ENCODE measurements around the gene ATXN7L1. TPM values are rescaled to one million over a fixed set of nuclear protein-coding genes. Genes with fewer than 3 reads are reported as not detected.

ATXN7L1 gene
- total RNA-seq, 6 experiments from 2014 or later: 7.1 to 15.7 (median 11.0) TPM

DNA sequence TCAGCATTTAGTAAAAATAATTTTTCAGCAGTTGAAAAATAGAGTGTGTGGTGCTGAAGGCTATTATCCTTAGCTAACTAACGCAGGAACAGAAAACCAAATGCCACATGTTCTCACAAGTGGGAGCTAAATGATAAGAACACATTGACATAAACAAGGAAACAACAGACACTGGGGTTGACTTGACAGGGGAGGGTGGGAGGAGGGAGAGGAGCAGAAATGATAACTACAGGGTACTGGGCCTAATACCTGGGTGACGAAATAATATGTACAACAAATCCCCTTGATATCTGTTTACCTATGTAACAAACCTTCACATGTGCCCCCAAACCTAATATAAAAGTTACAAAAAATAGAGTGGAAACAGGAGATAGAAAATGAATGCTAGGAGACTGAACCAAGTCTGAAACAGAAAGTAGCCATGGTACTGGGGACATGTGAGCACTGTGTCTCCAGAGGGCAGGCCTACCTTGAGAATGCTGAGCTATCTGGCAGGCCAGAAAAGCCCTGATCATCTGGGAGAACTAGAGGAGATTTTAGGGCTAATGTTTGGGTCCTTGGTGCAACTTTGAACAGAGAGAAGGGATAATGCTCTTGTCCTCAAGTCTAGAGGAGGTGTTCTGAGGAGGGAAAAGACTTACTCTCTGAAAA, 290.4 kb downstream of the ATXN7L1 start:
- Histone ChIP-seq H3K9me3 (no peaks in the 10 kb centered on the region), H3K27me3 (no peaks in the 10 kb centered on the region), H3K27ac (no peak overlapping the region), H3K4me1 (peaks cover 0 to 7% (median 0%) of the 10 kb centered on the region in 4 donors), H3K4me3 (no peak overlapping the region), H3K36me3 (no peaks in the 10 kb centered on the region)
- WGBS (ENCODE audit: insufficient coverage, low coverage, low lambda C conversion rate, missing lambda C conversion rate): 97% methylated on average over 2 of the region's 2 CpGs
- DNase-seq (no peak), ATAC-seq (no peak)
- intact Hi-C loops (cut with DNase I): no loop called here
- TF ChIP-seq, protein P1, sequence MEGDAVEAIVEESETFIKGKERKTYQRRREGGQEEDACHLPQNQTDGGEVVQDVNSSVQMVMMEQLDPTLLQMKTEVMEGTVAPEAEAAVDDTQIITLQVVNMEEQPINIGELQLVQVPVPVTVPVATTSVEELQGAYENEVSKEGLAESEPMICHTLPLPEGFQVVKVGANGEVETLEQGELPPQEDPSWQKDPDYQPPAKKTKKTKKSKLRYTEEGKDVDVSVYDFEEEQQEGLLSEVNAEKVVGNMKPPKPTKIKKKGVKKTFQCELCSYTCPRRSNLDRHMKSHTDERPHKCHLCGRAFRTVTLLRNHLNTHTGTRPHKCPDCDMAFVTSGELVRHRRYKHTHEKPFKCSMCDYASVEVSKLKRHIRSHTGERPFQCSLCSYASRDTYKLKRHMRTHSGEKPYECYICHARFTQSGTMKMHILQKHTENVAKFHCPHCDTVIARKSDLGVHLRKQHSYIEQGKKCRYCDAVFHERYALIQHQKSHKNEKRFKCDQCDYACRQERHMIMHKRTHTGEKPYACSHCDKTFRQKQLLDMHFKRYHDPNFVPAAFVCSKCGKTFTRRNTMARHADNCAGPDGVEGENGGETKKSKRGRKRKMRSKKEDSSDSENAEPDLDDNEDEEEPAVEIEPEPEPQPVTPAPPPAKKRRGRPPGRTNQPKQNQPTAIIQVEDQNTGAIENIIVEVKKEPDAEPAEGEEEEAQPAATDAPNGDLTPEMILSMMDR (IDR thresholded peaks at IDR 0.05): no peak
- no peak for TF ChIP-seq POLR2A (IDR thresholded peaks at IDR 0.05)

DNA sequence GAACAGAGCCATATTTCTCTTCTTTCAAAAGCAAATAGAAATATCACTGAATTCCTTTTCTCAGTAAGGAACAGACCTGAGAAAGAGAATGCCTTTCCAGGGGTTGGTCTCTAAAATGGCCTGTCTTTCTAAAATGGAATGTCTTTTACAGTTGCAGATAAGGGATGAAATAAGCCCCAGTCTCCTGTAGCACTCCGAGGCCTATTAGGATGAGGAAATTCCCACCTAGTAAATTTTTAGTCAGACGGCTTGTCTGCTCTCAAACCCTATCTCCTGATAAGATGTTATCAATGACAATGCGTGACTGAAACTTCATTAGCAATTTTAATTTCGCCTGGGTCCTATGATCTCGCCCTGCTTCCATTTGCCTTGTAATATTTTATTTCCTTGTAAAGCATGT, 292.2 kb downstream of the ATXN7L1 start:
- Histone ChIP-seq H3K4me3 (no peak overlapping the region), H3K27ac (no peak overlapping the region), H3K36me3 (no peaks in the 10 kb centered on the region), H3K4me1 (peaks cover 0 to 7% (median 0%) of the 10 kb centered on the region in 4 donors), H3K9me3 (no peaks in the 10 kb centered on the region), H3K27me3 (no peaks in the 10 kb centered on the region)
- ATAC-seq (no peak), DNase-seq (no peak)
- intact Hi-C loops (cut with DNase I): no loop called here
- WGBS (ENCODE audit: insufficient coverage, low coverage, low lambda C conversion rate, missing lambda C conversion rate): 85% methylated on average over 5 of the region's 5 CpGs
- TF ChIP-seq, protein P1 (IDR thresholded peaks at IDR 0.05): no peak

DNA sequence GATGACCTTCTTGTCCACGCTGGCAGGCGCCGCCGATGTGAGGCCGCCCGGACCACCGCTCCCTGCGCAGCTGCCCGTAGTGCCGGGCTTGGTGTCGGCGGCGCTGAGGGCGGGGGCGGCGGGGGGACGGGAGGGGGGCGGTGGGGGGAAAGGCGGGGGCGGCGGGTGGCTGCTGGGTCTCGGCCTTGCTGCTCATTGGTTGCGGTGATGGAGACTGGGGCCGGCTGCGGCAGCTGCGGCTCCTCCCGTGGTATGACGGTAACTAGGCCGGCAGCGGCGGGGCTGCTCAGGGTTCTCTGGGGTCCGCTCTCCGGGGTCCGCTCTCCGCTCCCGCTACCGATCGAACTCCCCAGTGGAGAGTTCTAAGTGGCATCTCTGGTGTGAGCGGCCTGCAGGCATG, 293.3 kb downstream of the ATXN7L1 start:
- Histone ChIP-seq H3K4me3 (no peak overlapping the region), H3K27ac (no peak overlapping the region), H3K36me3 (no peaks in the 10 kb centered on the region), H3K27me3 (no peaks in the 10 kb centered on the region), H3K9me3 (no peaks in the 10 kb centered on the region), H3K4me1 (peaks cover 0 to 7% (median 0%) of the 10 kb centered on the region in 4 donors)
- DNase-seq (no peak), ATAC-seq (no peak)
- 67% methylated on average over 3 of the region's 39 CpGs for WGBS (ENCODE audit: insufficient coverage, low coverage, low lambda C conversion rate, missing lambda C conversion rate)
- TF ChIP-seq, protein P1 (IDR thresholded peaks at IDR 0.05): no peak
- no peak for TF ChIP-seq POLR2A (IDR thresholded peaks at IDR 0.05)
- intact Hi-C loops (cut with DNase I): no loop called here

DNA sequence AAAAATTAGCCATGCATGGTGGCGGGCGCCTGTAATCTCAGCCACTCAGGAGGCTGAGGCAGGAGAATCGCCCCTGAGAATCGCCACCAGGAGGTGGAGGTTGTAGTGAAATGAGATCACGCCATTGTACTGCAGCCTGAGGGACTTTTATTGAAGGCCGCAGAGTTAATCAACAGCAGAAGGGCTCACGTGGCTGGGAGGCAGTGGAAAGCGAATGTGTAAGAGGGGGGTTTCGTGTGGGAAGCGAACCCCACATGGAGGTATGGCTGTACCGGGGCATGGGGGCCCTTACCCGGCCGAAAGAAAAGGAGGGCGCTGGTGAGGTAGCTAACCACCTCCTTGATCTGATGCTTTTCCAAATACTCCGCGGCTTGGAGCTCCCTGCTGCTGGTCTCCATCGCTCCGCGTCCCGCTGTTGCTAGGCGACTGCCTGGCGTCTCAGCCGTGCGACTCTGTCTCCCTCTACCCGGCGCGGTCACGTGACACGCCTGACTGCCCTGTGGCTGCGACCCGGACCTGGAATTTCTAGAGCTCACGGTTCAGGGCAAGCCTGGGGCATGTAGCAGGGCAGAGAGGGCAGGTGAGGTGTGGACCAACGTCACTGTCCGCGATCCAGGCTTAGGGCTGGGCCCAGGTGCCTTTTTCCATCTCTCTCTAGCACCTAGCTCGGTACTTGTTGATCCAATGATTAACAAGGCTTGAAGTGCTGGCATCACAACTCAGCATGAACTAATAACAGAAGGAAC, 295.2 kb downstream of the ATXN7L1 start, which contains the start of gene EFCAB10:
Gene EFCAB10, minus strand, starts transcription at position 428 of the 746 bp plus-strand sequence. Its CDS starts 30 bp downstream, at position 398.
- no peaks in the 10 kb centered on the region for H3K36me3 ChIP-seq
- ATAC-seq (peak; percentile 70 to 84 (median 73)), DNase-seq (peak; percentile 56 to 81 (median 58))
- H3K27ac ChIP-seq: no peak within 1 kb of the TSS
- 31% methylated on average over 17 of the region's 36 CpGs for WGBS (ENCODE audit: insufficient coverage, low coverage, low lambda C conversion rate, missing lambda C conversion rate)
- H3K4me3 ChIP-seq: peak within 1 kb of the TSS in 1 of 3 donors; percentile 12
- no peaks in the 10 kb centered on the region for H3K9me3 ChIP-seq
- intact Hi-C loops (cut with DNase I): no loop called here
- TF ChIP-seq, protein P1 (IDR thresholded peaks at IDR 0.05): no peak
- TF ChIP-seq POLR2A (IDR thresholded peaks at IDR 0.05): no peak
- H3K27me3 ChIP-seq: no peaks in the 10 kb centered on the region
- peaks cover 0 to 7% (median 0%) of the 10 kb centered on the region in 4 donors for H3K4me1 ChIP-seq
